ENCODE data around the gene TMEM121.
"Not testable (repeated sequence)": the region's sequence is repeated elsewhere in the genome, so short reads cannot be mapped to it uniquely, and the experiment has no call there.

- TF ChIP-seq, protein P1, sequence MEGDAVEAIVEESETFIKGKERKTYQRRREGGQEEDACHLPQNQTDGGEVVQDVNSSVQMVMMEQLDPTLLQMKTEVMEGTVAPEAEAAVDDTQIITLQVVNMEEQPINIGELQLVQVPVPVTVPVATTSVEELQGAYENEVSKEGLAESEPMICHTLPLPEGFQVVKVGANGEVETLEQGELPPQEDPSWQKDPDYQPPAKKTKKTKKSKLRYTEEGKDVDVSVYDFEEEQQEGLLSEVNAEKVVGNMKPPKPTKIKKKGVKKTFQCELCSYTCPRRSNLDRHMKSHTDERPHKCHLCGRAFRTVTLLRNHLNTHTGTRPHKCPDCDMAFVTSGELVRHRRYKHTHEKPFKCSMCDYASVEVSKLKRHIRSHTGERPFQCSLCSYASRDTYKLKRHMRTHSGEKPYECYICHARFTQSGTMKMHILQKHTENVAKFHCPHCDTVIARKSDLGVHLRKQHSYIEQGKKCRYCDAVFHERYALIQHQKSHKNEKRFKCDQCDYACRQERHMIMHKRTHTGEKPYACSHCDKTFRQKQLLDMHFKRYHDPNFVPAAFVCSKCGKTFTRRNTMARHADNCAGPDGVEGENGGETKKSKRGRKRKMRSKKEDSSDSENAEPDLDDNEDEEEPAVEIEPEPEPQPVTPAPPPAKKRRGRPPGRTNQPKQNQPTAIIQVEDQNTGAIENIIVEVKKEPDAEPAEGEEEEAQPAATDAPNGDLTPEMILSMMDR (IDR thresholded peaks at IDR 0.05) = not testable (repeated sequence)
- not testable (repeated sequence) for TF ChIP-seq POLR2AphosphoS5 (IDR thresholded peaks at IDR 0.05)
These were observed 41.1 kb downstream of the TMEM121 start for GRCh38 chr14:105567164-105568103.
